Measurements from ENCODE around the gene CDNF.

- TF ChIP-seq CTCF (conservative IDR thresholded peaks at IDR 0.05; ENCODE audit: low read depth, low read length): no peak
- no peak for TF ChIP-seq EZH2 (IDR thresholded peaks at IDR 0.05; ENCODE audit: low read length, unreplicated experiment)
- no peak for TF ChIP-seq EZH2phosphoT487 (IDR thresholded peaks at IDR 0.05; ENCODE audit: borderline replicate concordance, low read length)
Measured at GRCh38 chr10:14880229-14880628, 42.4 kb upstream of the CDNF start.

All from PC-3 (cell line).